GM18907 (cell line): ENCODE measurements around the gene MPND.

Experiments used
- ATAC-seq: cut with Tn5 transposase; IDR thresholded peaks from one replicate; pipeline ENCODE4 v1.9.1; 2021; ENCODE audit warnings: mild to moderate bottlenecking, moderate library complexity; ENCODE audit not compliant: unreplicated experiment

The MPND gene

DNA sequence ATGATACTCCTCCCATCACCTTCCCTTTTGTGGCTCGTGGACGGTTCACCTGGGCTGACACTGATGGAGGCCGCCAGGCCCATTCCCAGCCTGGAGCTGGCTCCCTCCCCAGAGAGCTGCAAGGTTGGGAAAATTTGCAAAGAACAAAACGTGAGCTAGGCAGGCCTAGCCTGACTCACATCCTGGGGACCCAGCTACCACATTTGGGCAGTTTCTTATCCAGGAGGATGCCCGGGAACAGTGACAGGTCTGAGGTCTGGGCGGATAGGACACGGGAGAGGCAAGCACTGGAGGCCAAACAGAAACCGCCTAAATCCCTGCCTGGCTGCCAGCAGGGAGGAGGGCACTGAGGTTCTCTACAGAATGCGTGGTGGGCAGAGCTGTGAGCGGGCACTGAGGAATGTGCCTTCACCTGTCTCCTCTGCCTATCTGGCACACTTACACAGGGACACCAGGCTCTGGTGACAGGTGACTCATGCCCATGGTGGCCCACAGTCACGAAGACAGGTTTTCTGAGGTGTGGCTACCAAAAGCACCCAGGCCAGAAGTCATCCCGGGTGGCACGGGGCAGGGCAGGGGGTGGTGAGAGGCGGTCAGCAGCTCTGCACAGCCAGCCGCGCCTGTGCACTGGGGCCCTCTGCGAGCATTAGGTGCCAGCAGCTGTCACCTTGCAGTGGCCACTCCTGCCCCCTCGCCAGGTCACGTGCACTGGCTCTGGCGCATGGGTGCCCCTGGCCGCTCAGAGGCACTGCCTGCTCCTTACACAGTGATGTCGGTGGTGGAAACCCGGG is 33.8 kb downstream of the MPND start:
- no peak for ATAC-seq

GRCh38 chr19:4378886-4379285 is 35.5 kb downstream of the MPND start:
- ATAC-seq = no peak

GRCh38 chr19:4379383-4380253 is 36.3 kb downstream of the MPND start:
- peak; percentile 33 for ATAC-seq

DNA sequence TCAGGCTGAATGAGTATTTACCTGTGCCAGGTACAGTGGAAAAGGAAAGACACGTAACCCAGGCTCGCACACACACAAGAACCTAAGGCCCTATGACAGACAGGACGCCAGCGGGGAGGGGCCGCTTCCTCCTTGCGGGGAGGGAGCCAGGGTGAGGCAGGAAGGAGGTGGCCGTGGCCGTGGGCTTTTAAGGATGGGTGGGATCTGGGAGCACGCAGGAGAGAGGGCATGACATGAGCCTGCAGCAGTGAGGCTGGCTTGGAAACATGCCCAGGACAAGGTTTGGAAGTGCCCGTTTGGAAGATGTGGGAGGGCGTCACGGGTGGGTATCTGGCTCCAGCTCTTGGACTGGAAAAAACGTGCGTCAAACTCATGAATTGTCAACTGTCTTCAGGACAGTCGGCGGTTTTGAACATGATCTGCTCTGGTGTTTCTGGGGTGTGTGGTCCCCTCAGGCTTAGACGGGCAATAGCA is 36.9 kb downstream of the MPND start:
- no peak for ATAC-seq

- no peak for ATAC-seq
Measured at GRCh38 chr19:4385291-4386040, 42.1 kb downstream of the MPND start.

- ATAC-seq = no peak
Measured at GRCh38 chr19:4386041-4386782, 42.9 kb downstream of the MPND start.

- no peak for ATAC-seq
Measured at GRCh38 chr19:4388337-4389063, 45.1 kb downstream of the MPND start.

DNA sequence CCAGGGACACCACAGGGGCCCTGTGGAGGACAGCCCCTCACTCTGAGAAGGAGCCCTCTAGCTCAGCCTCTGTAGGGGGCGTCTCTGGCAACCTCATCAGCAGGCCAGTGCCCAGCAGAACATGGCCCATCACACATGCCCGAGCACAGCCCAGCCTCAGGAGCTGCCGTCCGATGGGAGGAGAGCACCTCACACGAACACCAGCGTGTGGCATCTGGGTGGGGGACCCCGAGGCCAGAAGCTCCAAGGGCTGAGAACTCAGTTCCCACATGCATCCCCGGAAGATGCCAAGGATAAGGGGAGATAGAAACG is 45.7 kb downstream of the MPND start:
- ATAC-seq = no peak

DNA sequence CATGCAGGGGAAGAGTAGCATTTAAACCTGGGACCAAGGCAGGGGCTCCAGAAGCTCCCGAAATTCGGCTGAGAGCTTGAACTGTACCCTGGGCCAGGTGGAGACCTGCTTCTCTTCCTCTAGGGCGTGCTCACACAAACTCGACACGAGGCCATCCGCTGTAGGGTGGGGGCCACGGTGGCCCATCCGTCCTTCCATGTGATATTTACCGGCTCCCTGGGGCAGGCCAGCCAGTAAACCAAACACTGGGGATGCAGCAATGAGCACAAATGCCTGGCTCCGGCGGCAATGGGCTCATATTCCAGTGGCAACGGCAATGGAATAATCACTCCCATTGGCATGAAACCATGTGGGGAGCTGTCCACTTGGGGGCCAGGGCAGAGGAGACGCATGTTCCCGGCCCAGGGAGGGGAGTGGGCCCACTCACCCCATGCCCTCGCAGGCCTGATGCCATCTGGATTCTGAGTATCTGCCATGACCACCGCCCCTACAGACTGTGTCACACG is 46.2 kb downstream of the MPND start:
- ATAC-seq = no peak

DNA sequence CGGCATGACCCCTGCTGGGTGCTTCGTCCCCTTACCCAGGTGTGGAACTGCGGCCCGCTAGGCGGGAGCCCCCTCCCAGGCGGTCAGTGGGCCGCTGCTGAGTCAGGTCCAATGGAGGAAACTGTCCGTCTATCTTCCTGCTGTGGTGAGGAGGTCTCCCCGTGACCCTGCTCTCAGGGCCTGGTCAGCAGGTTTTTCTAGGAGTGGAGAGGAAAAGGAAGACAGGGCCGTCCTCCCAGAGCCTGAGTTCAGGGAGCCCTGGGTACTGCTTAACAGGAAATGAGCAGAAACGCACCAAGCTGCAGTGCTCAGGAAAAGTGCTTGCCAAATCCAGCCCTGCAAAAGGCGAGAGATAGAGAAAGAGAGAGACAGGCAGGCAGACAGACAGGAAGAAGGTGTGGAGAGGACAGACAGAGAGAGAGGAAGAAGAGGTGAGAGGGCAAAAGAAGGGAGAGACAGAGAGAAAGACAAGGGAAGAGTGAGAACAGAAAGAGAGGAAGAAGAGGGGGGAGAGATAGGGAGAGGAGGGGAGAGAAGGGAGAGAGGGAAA is 46.7 kb downstream of the MPND start:
- no peak for ATAC-seq

GRCh38 chr19:4390567-4391305 is 47.4 kb downstream of the MPND start:
- no peak for ATAC-seq

- no peak for ATAC-seq
Measured at GRCh38 chr19:4391306-4391693, 47.9 kb downstream of the MPND start.

DNA sequence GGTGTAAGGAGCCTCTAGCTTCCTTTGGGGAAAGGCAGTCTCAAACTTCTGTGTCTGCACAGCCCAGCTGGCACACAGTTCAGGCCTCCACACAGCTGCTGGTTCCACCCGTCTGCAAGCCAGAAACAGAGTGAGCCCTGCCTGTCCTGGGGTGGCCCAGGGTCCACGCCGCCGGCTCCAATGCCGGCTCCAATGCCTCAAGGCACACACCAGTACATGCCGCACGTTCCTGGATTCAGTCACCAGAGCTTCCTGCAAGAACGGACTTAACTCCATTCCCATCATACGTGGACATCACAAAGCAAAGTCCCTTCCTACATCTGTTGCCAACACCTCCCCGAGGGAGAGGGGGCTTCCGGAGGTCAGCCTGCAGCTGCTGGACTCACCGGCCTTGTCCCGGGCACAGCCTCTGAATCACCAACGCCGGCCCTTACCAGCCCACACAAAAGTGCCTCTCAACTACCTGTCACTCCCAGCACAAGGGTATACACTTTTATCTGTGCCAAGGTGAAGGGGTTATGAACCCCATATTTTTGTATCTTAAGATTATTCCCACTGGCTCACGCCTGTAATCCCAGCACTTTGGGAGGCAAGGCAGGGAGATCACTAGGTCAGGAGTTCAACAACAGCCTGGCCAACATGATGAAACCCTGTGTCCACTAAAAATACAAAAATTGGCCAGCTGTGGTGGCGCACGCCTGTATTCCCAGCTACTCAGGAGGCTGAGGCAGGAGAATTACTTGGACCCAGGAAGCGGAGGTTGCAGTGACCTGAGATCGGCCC is 48.5 kb downstream of the MPND start:
- ATAC-seq = no peak

DNA sequence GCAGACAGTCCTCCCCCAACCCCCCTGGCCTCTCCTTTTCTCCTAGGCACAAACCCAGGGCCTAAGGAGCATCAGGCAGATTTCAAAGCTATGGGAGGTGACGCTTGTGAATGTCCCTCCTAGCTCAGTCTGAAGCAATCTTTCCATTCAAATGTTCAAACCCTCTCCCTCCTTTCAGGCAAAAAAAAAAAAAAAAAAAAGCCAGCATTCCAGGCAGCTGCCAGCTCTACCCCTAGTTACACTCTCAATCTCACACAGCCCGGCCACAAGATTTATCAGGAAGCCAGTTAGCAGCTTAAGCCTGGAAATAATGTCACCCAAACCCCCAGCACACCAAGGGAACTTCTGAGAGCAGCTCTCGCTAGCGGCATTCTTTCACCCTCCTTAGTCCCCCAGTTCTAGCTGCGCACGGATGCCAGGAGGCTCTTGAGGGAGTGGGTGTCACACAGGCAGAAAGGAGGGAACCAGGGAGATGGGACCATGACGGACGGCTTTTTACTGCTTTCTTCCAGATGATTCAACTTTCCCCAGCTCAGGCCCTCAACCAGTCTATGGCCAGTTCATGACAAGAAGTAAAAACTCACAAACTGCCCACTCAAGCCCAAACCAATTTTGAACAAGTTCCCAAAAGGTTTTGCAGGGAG is 50.7 kb downstream of the MPND start:
- no peak for ATAC-seq

GRCh38 chr19:4396949-4397783 is 53.8 kb downstream of the MPND start:
- ATAC-seq = no peak

GRCh38 chr19:4399812-4400134 is 56.4 kb downstream of the MPND start:
- peak; percentile 15 for ATAC-seq
